Loucy (cell line): ENCODE measurements around the gene WASL.

Source experiments
- H2AFZ ChIP-seq: fragments of 200-600 bp; sonication (generic); 2 replicates; pipeline ENCODE4 v1.6.0; 2016; ENCODE audit warnings: antibody characterized with exemption, mild to moderate bottlenecking, low read length, moderate library complexity
- H3F3A ChIP-seq: fragments of 200-600 bp; 2 replicates; pipeline ENCODE4 v1.6.0; 2016; ENCODE audit warnings: antibody characterized with exemption, low read depth, mild to moderate bottlenecking
- H3K27me3 ChIP-seq: fragments of 200-600 bp; sonication (generic); 2 replicates; pipeline ENCODE4 v1.6.1; 2014; ENCODE audit warnings: low read length, mild to moderate bottlenecking; ENCODE audit not compliant: insufficient read depth, poor library complexity, severe bottlenecking
- H3K36me3 ChIP-seq: fragments of 200-600 bp; sonication (generic); 2 replicates; pipeline ENCODE4 v1.6.1; 2016; ENCODE audit warnings: low read length; ENCODE audit not compliant: insufficient read depth
- H3K4me1 ChIP-seq: fragments of 200-600 bp; sonication (generic); 2 replicates; pipeline ENCODE4 v1.5.1; 2014; ENCODE audit warnings: low read length, mild to moderate bottlenecking; ENCODE audit not compliant: insufficient read depth, poor library complexity, severe bottlenecking
- H3K4me2 ChIP-seq: fragments of 200-600 bp; sonication (generic); 2 replicates; pipeline ENCODE4 v1.6.0; 2014; ENCODE audit warnings: antibody characterized with exemption, low read length, low read depth, mild to moderate bottlenecking; ENCODE audit not compliant: poor library complexity, severe bottlenecking
- H3K4me3 ChIP-seq: fragments of 200-600 bp; sonication (generic); 2 replicates; pipeline ENCODE4 v1.5.1; 2014; ENCODE audit warnings: low read length, mild to moderate bottlenecking, mixed read lengths; ENCODE audit not compliant: poor library complexity, severe bottlenecking
- H3K79me2 ChIP-seq: fragments of 200-600 bp; sonication (generic); 2 replicates; pipeline ENCODE4 v1.6.1; 2014; ENCODE audit warnings: low read length; ENCODE audit not compliant: insufficient read depth
- H3K9ac ChIP-seq: fragments of 200-600 bp; sonication (generic); 2 replicates; pipeline ENCODE4 v1.6.0; 2014; ENCODE audit warnings: mild to moderate bottlenecking, low read depth, low read length, moderate library complexity; ENCODE audit not compliant: poor library complexity, severe bottlenecking
- H3K9me2 ChIP-seq: fragments of 200-600 bp; sonication (generic); replicated peaks from 2 replicates; pipeline ENCODE4 v1.6.1; 2016; ENCODE audit warnings: low read depth, low read length, mixed read lengths
- H3K9me3 ChIP-seq: fragments of 200-600 bp; sonication (generic); 2 replicates; pipeline ENCODE4 v1.6.1; 2014; ENCODE audit warnings: mild to moderate bottlenecking, antibody characterized with exemption, low read length, low read depth; ENCODE audit not compliant: insufficient read depth
- H4K20me1 ChIP-seq: fragments of 200-600 bp; sonication (generic); 2 replicates; pipeline ENCODE4 v1.6.0; 2014; ENCODE audit warnings: antibody characterized with exemption, low read length, mild to moderate bottlenecking; ENCODE audit not compliant: insufficient read depth, poor library complexity, severe bottlenecking
- EZH2phosphoT487 ChIP-seq: fragments of 200-600 bp; IDR thresholded peaks from 2 replicates; pipeline ENCODE4 v1.6.1; 2018; ENCODE audit warnings: antibody characterized with exemption, mild to moderate bottlenecking, moderate library complexity, borderline replicate concordance
- TF ChIP-seq, protein P1 (sequence below): fragments of 200-600 bp; sonication (generic); conservative IDR thresholded peaks from 2 replicates; pipeline ENCODE4 v1.5.1; 2014; ENCODE audit warnings: mild to moderate bottlenecking, antibody characterized with exemption, low read length

The WASL gene

DNA sequence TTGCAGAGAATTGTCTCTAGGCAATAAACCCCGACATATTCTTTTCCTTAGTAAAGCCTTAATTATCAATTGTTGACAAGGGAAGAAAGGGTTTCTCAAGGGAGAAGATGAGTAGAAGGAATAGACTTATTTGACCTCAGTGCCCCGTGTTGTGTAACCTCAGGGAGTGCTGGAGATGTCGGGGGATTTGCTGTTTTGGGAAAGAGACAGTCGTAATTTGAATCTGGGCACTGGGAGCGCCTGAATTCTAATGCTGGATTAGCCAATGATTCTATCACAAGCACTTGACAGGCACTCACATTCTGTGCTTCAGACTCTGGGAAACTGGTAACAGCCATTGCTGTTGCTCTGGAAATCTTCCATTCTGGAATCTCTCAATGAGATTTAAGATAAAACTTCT, 106.9 kb downstream of the WASL start:
- no peak overlapping the region for H3K4me2 ChIP-seq
- no peaks in the 10 kb centered on the region for H4K20me1 ChIP-seq
- no peaks in the 10 kb centered on the region for H3K27me3 ChIP-seq
- no peaks in the 10 kb centered on the region for H3K79me2 ChIP-seq
- H3K9me3 ChIP-seq, result no peaks in the 10 kb centered on the region
- no peaks in the 10 kb centered on the region for H3F3A ChIP-seq
- H3K4me1 ChIP-seq, result no peaks in the 10 kb centered on the region
- no peak overlapping the region for H3K4me3 ChIP-seq
- TF ChIP-seq EZH2phosphoT487, result no peak
- TF ChIP-seq, protein P1, sequence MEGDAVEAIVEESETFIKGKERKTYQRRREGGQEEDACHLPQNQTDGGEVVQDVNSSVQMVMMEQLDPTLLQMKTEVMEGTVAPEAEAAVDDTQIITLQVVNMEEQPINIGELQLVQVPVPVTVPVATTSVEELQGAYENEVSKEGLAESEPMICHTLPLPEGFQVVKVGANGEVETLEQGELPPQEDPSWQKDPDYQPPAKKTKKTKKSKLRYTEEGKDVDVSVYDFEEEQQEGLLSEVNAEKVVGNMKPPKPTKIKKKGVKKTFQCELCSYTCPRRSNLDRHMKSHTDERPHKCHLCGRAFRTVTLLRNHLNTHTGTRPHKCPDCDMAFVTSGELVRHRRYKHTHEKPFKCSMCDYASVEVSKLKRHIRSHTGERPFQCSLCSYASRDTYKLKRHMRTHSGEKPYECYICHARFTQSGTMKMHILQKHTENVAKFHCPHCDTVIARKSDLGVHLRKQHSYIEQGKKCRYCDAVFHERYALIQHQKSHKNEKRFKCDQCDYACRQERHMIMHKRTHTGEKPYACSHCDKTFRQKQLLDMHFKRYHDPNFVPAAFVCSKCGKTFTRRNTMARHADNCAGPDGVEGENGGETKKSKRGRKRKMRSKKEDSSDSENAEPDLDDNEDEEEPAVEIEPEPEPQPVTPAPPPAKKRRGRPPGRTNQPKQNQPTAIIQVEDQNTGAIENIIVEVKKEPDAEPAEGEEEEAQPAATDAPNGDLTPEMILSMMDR, result no peak
- H3K9me2 ChIP-seq, result no peaks in the 10 kb centered on the region
- no peak overlapping the region for H2AFZ ChIP-seq
- H3K9ac ChIP-seq, result no peak overlapping the region
- no peaks in the 10 kb centered on the region for H3K36me3 ChIP-seq

DNA sequence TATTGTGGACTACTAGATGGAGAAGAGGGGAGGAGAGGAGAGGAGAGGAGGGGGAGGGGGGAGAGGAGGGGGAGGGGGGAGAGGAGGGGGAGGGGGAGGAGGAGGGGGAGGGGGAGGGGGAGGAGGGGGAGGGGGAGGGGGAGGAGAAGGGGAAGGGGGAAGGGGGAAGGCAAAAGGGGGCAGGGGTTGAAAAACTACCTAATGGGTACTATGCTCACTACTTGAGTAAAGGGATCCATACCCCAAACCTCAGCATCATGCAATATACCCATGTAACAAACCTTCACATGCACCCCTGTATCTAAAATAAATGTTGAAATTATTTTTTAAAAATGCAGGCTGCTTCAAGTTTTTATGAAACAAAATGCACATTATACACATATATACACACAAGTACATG, 108.2 kb downstream of the WASL start:
- no peak overlapping the region for H3K9ac ChIP-seq
- no peaks in the 10 kb centered on the region for H3K9me2 ChIP-seq
- no peaks in the 10 kb centered on the region for H3K9me3 ChIP-seq
- H3K79me2 ChIP-seq, result no peaks in the 10 kb centered on the region
- no peaks in the 10 kb centered on the region for H3K27me3 ChIP-seq
- H3F3A ChIP-seq, result no peaks in the 10 kb centered on the region
- H2AFZ ChIP-seq, result no peak overlapping the region
- H4K20me1 ChIP-seq, result no peaks in the 10 kb centered on the region
- H3K36me3 ChIP-seq, result no peaks in the 10 kb centered on the region
- TF ChIP-seq, protein P1, result no peak
- no peak for TF ChIP-seq EZH2phosphoT487
- no peak overlapping the region for H3K4me2 ChIP-seq
- H3K4me1 ChIP-seq, result no peaks in the 10 kb centered on the region
- H3K4me3 ChIP-seq, result no peak overlapping the region

DNA sequence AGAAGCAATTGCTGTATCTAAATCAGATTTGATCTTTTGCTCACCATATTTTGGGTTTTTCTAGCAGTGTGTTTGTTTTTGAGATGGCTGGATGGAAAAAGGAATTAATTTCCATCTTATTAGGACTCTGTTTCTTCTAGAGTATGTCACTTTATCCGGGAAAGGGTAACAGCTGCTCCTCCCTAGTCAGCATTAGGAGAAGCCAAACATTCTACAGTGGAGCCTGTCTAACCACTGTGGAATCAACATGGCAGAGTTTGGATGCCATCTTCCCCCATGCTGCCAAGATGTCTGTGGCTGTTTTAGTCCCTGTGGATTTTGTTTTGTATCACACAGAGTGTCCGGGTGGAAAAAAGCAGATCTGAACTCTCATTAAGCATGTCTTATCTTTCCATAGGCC, 109.2 kb downstream of the WASL start:
- TF ChIP-seq, protein P1, result no peak
- TF ChIP-seq EZH2phosphoT487, result no peak
- H3K79me2 ChIP-seq, result no peaks in the 10 kb centered on the region
- H3K36me3 ChIP-seq, result no peaks in the 10 kb centered on the region
- no peak overlapping the region for H2AFZ ChIP-seq
- no peak overlapping the region for H3K4me2 ChIP-seq
- H3K9me2 ChIP-seq, result no peaks in the 10 kb centered on the region
- no peak overlapping the region for H3K9ac ChIP-seq
- H3K4me1 ChIP-seq, result no peaks in the 10 kb centered on the region
- H3K27me3 ChIP-seq, result no peaks in the 10 kb centered on the region
- no peak overlapping the region for H3K4me3 ChIP-seq
- H4K20me1 ChIP-seq, result no peaks in the 10 kb centered on the region
- no peaks in the 10 kb centered on the region for H3K9me3 ChIP-seq
- no peaks in the 10 kb centered on the region for H3F3A ChIP-seq
